Liver (tissue), 9 donors: ENCODE measurements around the gene A2ML1. TPM values are rescaled to one million over a fixed set of nuclear protein-coding genes. Genes with fewer than 3 reads are reported as not detected.

Experiments
- DNase-seq: peaks from one replicate; pipeline ENCODE4 v3.0.0-alpha.2; 2017; ENCODE audit warnings: low spot score
- H3K27ac ChIP-seq, 2 donors: one replicate each; pipeline ENCODE4 v1.7.0; 2013; ENCODE audit warnings: inconsistent platforms in 2 of 2, low read length in 2 of 2, control low read depth in 1 of 2, low read depth in 1 of 2, mild to moderate bottlenecking in 1 of 2
- H3K27me3 ChIP-seq, 4 donors: one replicate each; pipeline versions ENCODE4 v1.6.1 to v1.7.0; 2013; ENCODE audit warnings: low read length in 3 of 4, inconsistent platforms in 1 of 4, mild to moderate bottlenecking in 1 of 4, moderate library complexity in 1 of 4; ENCODE audit not compliant: control insufficient read depth in 4 of 4, insufficient read depth in 4 of 4
- H3K36me3 ChIP-seq, 4 donors: one replicate each; pipeline versions ENCODE4 v1.6.1 to v1.7.0; 2013; ENCODE audit warnings: low read length in 3 of 4, mild to moderate bottlenecking in 3 of 4, low read depth in 1 of 4, moderate library complexity in 1 of 4; ENCODE audit not compliant: control insufficient read depth in 4 of 4, insufficient read depth in 3 of 4
- H3K4me1 ChIP-seq, 4 donors: one replicate each; pipeline versions ENCODE4 v1.6.1 to v1.7.0; 2013; ENCODE audit warnings: low read length in 3 of 4, mild to moderate bottlenecking in 3 of 4, moderate library complexity in 1 of 4; ENCODE audit not compliant: control insufficient read depth in 4 of 4, insufficient read depth in 4 of 4
- H3K4me3 ChIP-seq, 3 donors: one replicate each; pipeline versions ENCODE4 v1.6.1 to v1.7.0; 2013; ENCODE audit warnings: low read length in 3 of 3, control low read depth in 1 of 3, low read depth in 1 of 3, mild to moderate bottlenecking in 1 of 3
- H3K9ac ChIP-seq, 2 donors: one replicate each; pipeline ENCODE4 v1.7.0; 2013; ENCODE audit warnings: low read length in 2 of 2, mild to moderate bottlenecking in 2 of 2, moderate library complexity in 2 of 2, control low read depth in 1 of 2, low read depth in 1 of 2
- H3K9me3 ChIP-seq, 4 donors: one replicate each; pipeline versions ENCODE4 v1.6.1 to v1.7.0; 2013; ENCODE audit warnings: low read length in 3 of 4; ENCODE audit not compliant: control insufficient read depth in 4 of 4
- FOXA1 ChIP-seq: IDR thresholded peaks from 2 replicates; pipeline ENCODE4 v1.6.1; 2016; ENCODE audit warnings: antibody characterized with exemption
- FOXA2 ChIP-seq: IDR thresholded peaks from 2 replicates; pipeline ENCODE4 v1.6.1; 2016; ENCODE audit warnings: antibody characterized with exemption
- GABPA ChIP-seq, 2 donors: IDR thresholded peaks in 1 of 2; conservative IDR thresholded peaks in 1 of 2; 2 replicates each; pipeline ENCODE4 v1.6.1; 2016; ENCODE audit warnings: antibody characterized with exemption in 2 of 2, mild to moderate bottlenecking in 1 of 2, moderate library complexity in 1 of 2
- HNF4G ChIP-seq: IDR thresholded peaks from 2 replicates; pipeline ENCODE4 v1.6.1; 2016; ENCODE audit warnings: antibody characterized with exemption
- NR2F2 ChIP-seq: IDR thresholded peaks from 2 replicates; pipeline ENCODE4 v1.6.1; 2016; ENCODE audit warnings: antibody characterized with exemption
- RAD21 ChIP-seq, 2 donors: IDR thresholded peaks; 2 replicates each; pipeline ENCODE4 v1.6.1; 2016; ENCODE audit warnings: antibody characterized with exemption in 2 of 2, mild to moderate bottlenecking in 2 of 2
- SP1 ChIP-seq: IDR thresholded peaks from 2 replicates; pipeline ENCODE4 v1.6.1; 2018; ENCODE audit warnings: antibody characterized with exemption, mild to moderate bottlenecking
- TAF1 ChIP-seq: conservative IDR thresholded peaks from 2 replicates; pipeline ENCODE4 v1.6.1; 2016; ENCODE audit warnings: antibody characterized with exemption, mild to moderate bottlenecking
- YY1 ChIP-seq: IDR thresholded peaks from 2 replicates; pipeline ENCODE4 v1.6.1; 2016; ENCODE audit warnings: antibody characterized with exemption, mild to moderate bottlenecking
- WGBS: extraction: QIAGEN DNeasy Blood & Tissue Kit; methylation state at CpG from one replicate; pipeline ENCODE4 v1.1.7; 2013; 5-methylcytosine and 5-hydroxymethylcytosine counted together
- polyA plus RNA-seq, 2 donors: library from polyadenylated mRNA; stranded (reverse) in 1 of 2; unstranded in 1 of 2; fragments of 200-250 nt in 1 of 2; fragments of >200 nt in 1 of 2; fragmentation: Nextera tagmentation in 1 of 2; extraction: Ambion mirVana in 1 of 2; gene quantifications; one replicate each; pipeline versions ENCODE4 v1.2.1 to v1.2.3, GENCODE V29; 2013 to 2015
- total RNA-seq, 2 donors: library from RNA; depleted of rRNA; stranded (reverse); fragments of >200 nt; gene quantifications; one replicate each; pipeline ENCODE4 v1.2.3, GENCODE V29; 2014
- TF ChIP-seq, protein P1 (sequence below): IDR thresholded peaks from 2 replicates; pipeline ENCODE4 v1.6.1; 2016; ENCODE audit warnings: antibody characterized with exemption
- TF ChIP-seq, protein P2 (sequence below): IDR thresholded peaks from 2 replicates; pipeline ENCODE4 v1.6.1; 2016; ENCODE audit warnings: antibody characterized with exemption
- TF ChIP-seq, protein P3 (sequence below): IDR thresholded peaks from 2 replicates; pipeline ENCODE4 v1.6.1; 2016; ENCODE audit warnings: antibody characterized with exemption, mild to moderate bottlenecking
- TF ChIP-seq, protein P4 (sequence below): fragments of 150-350 bp; IDR thresholded peaks from 2 replicates; pipeline ENCODE4 v1.5.1; 2017; ENCODE audit warnings: improper control_type of control experiment, low read depth, low read length; ENCODE audit not compliant: missing input control
- donor health status: healthy.
- donor health status: healthy.
- donor health status: healthy.
- donor health status: healthy.
- donor health status: healthy.

Gene A2ML1
- total and polyA plus RNA-seq, 4 donors, result 0.03 to 0.19 TPM; not detected in 2

DNA sequence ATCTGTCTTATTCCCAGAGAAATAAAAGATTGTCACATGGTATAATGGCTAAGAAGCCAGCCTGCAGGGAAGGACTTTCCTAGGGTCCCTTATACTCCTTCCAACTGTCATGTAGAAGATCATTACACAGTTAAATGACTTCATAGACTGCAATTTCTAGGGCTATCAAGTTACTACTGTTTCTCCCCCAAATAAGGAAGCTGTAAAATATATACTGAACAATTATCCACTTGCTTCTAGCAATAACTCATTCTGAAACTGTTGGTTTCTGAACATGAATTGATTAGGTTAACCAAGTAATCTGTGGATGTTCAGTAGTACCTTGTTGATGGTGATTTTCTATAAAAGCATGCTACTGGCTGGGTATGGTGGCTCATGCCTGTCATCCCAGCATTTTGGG is 44.6 kb downstream of the A2ML1 start:
- Histone ChIP-seq H3K9me3 (no peaks in the 10 kb centered on the region), H3K27me3 (no peaks in the 10 kb centered on the region), H3K4me1 (no peaks in the 10 kb centered on the region), H3K4me3 (no peak overlapping the region), H3K27ac (no peak overlapping the region), H3K9ac (no peak overlapping the region), H3K36me3 (no peaks in the 10 kb centered on the region)
- DNase-seq, result no peak
- TF ChIP-seq, protein P1, sequence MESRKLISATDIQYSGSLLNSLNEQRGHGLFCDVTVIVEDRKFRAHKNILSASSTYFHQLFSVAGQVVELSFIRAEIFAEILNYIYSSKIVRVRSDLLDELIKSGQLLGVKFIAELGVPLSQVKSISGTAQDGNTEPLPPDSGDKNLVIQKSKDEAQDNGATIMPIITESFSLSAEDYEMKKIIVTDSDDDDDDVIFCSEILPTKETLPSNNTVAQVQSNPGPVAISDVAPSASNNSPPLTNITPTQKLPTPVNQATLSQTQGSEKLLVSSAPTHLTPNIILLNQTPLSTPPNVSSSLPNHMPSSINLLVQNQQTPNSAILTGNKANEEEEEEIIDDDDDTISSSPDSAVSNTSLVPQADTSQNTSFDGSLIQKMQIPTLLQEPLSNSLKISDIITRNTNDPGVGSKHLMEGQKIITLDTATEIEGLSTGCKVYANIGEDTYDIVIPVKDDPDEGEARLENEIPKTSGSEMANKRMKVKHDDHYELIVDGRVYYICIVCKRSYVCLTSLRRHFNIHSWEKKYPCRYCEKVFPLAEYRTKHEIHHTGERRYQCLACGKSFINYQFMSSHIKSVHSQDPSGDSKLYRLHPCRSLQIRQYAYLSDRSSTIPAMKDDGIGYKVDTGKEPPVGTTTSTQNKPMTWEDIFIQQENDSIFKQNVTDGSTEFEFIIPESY, result no peak
- no peak for TF ChIP-seq NR2F2
- TF ChIP-seq, protein P2, sequence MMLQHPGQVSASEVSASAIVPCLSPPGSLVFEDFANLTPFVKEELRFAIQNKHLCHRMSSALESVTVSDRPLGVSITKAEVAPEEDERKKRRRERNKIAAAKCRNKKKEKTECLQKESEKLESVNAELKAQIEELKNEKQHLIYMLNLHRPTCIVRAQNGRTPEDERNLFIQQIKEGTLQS, result no peak
- TF ChIP-seq GABPA (IDR thresholded peaks at IDR 0.05 in 1 of 2, conservative IDR thresholded peaks at IDR 0.05 in 1 of 2), result no peak
- TF ChIP-seq FOXA2, result no peak
- TF ChIP-seq YY1, result no peak
- TF ChIP-seq FOXA1, result no peak
- no peak for TF ChIP-seq RAD21 (IDR thresholded peaks at IDR 0.05)

DNA sequence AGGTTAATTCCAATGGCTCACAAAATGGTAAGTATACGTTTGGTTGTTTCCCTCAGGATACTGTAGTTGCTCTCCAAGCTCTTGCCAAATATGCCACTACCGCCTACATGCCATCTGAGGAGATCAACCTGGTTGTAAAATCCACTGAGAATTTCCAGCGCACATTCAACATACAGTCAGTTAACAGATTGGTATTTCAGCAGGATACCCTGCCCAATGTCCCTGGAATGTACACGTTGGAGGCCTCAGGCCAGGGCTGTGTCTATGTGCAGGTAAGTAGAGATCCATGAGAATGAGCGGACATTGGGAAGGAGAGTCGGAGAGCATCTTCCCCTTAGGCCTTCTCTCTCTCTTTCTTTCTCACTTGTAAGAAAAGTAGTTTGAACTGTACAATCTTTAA is 45.4 kb downstream of the A2ML1 start:
- WGBS, result 94% methylated on average over 6 of the region's 6 CpGs

More for the DNA sequence above, 45.4 kb downstream of the A2ML1 start:
- H3K36me3 ChIP-seq, result no peaks in the 10 kb centered on the region
- H3K4me1 ChIP-seq, result no peaks in the 10 kb centered on the region
- H3K4me3 ChIP-seq, result no peak overlapping the region
- no peak for TF ChIP-seq FOXA1
- no peak for TF ChIP-seq HNF4G
- TF ChIP-seq, protein P3, sequence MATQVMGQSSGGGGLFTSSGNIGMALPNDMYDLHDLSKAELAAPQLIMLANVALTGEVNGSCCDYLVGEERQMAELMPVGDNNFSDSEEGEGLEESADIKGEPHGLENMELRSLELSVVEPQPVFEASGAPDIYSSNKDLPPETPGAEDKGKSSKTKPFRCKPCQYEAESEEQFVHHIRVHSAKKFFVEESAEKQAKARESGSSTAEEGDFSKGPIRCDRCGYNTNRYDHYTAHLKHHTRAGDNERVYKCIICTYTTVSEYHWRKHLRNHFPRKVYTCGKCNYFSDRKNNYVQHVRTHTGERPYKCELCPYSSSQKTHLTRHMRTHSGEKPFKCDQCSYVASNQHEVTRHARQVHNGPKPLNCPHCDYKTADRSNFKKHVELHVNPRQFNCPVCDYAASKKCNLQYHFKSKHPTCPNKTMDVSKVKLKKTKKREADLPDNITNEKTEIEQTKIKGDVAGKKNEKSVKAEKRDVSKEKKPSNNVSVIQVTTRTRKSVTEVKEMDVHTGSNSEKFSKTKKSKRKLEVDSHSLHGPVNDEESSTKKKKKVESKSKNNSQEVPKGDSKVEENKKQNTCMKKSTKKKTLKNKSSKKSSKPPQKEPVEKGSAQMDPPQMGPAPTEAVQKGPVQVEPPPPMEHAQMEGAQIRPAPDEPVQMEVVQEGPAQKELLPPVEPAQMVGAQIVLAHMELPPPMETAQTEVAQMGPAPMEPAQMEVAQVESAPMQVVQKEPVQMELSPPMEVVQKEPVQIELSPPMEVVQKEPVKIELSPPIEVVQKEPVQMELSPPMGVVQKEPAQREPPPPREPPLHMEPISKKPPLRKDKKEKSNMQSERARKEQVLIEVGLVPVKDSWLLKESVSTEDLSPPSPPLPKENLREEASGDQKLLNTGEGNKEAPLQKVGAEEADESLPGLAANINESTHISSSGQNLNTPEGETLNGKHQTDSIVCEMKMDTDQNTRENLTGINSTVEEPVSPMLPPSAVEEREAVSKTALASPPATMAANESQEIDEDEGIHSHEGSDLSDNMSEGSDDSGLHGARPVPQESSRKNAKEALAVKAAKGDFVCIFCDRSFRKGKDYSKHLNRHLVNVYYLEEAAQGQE, result no peak
- TF ChIP-seq YY1, result no peak
- no peak for TF ChIP-seq GABPA (IDR thresholded peaks at IDR 0.05 in 1 of 2, conservative IDR thresholded peaks at IDR 0.05 in 1 of 2)
- TF ChIP-seq, protein P4, sequence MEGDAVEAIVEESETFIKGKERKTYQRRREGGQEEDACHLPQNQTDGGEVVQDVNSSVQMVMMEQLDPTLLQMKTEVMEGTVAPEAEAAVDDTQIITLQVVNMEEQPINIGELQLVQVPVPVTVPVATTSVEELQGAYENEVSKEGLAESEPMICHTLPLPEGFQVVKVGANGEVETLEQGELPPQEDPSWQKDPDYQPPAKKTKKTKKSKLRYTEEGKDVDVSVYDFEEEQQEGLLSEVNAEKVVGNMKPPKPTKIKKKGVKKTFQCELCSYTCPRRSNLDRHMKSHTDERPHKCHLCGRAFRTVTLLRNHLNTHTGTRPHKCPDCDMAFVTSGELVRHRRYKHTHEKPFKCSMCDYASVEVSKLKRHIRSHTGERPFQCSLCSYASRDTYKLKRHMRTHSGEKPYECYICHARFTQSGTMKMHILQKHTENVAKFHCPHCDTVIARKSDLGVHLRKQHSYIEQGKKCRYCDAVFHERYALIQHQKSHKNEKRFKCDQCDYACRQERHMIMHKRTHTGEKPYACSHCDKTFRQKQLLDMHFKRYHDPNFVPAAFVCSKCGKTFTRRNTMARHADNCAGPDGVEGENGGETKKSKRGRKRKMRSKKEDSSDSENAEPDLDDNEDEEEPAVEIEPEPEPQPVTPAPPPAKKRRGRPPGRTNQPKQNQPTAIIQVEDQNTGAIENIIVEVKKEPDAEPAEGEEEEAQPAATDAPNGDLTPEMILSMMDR, result no peak
- TF ChIP-seq TAF1, result no peak
- TF ChIP-seq, protein P1, result no peak
- TF ChIP-seq RAD21 (IDR thresholded peaks at IDR 0.05), result no peak
- TF ChIP-seq, protein P2, result no peak
- TF ChIP-seq SP1, result no peak
- no peak for TF ChIP-seq FOXA2
- DNase-seq, result no peak
- H3K9ac ChIP-seq, result no peak overlapping the region
- H3K9me3 ChIP-seq, result no peaks in the 10 kb centered on the region
- no peaks in the 10 kb centered on the region for H3K27me3 ChIP-seq
- H3K27ac ChIP-seq, result no peak overlapping the region
